ENCODE data around the gene ZNF426. TPM values are rescaled to one million over a fixed set of nuclear protein-coding genes. Genes with fewer than 3 reads are reported as not detected.
A peak's percentile ranks its signal among the peaks of the same experiment; 100 is the strongest.

The ZNF426 gene
- polyA plus RNA-seq, 10 donors, result 9.5 to 14.7 (median 12.5) TPM

- no peak for DNase-seq
Observed at GRCh38 chr19:9500796-9501195, 37.6 kb downstream of the ZNF426 start.

GRCh38 chr19:9498183-9498902 is 40.1 kb downstream of the ZNF426 start, which contains the start of gene ZNF560:
ZNF560 (minus strand) TSS chr19:9498616; CDS start chr19:9475313, 23,303 bp downstream.
- DNase-seq, result peak in 1 of 3 donors; percentile 0

GRCh38 chr19:9494096-9494495 is 44.3 kb downstream of the ZNF426 start:
- DNase-seq, result no peak

- DNase-seq, result no peak
Observed at GRCh38 chr19:9487016-9487415, 51.4 kb downstream of the ZNF426 start.

- DNase-seq, result no peak
Observed at GRCh38 chr19:9485140-9485539, 53.3 kb downstream of the ZNF426 start.

GRCh38 chr19:9474975-9475374 is 63.5 kb downstream of the ZNF426 start:
- no peak for DNase-seq

Other genes starting within 250 kb of the ZNF426 start
- gene ZNF699, start 228.8 kb downstream of the ZNF426 start, polyA plus RNA-seq (ENCODE audit: insufficient read length in 10 of 10), result 1 to 10 TPM; 2.0 to 4.9 (median 3.6) TPM
- gene ZNF559, start 214.5 kb downstream of the ZNF426 start, polyA plus RNA-seq (ENCODE audit: insufficient read length in 10 of 10), result 10 to 100 TPM; 18.5 to 36.4 (median 29.4) TPM
- 1 to 10 TPM; 2.8 to 7.9 (median 5.5) TPM for gene ZNF177, start 175.6 kb downstream of the ZNF426 start, polyA plus RNA-seq (ENCODE audit: insufficient read length in 10 of 10)
- gene ZNF266, start 103.1 kb downstream of the ZNF426 start, polyA plus RNA-seq (ENCODE audit: insufficient read length in 10 of 10), result 10 to 100 TPM; 10.7 to 44.6 (median 24.8) TPM
- under 1 TPM in 9 of 10 donors, not detected in 1; 0.09 to 0.71 (median 0.23) TPM for gene ZNF560, start 40.0 kb downstream of the ZNF426 start, polyA plus RNA-seq (ENCODE audit: insufficient read length in 10 of 10)
- gene ZNF121, start 45.9 kb upstream of the ZNF426 start, polyA plus RNA-seq (ENCODE audit: insufficient read length in 10 of 10), result 10 to 100 TPM in 5 of 10 donors, 1 to 10 TPM in 5; 6.4 to 15.6 (median 9.6) TPM
- 10 to 100 TPM; 26.7 to 40.1 (median 35.2) TPM for gene ZNF561, start 82.6 kb upstream of the ZNF426 start, polyA plus RNA-seq (ENCODE audit: insufficient read length in 10 of 10)
- gene ZNF562, start 136.5 kb upstream of the ZNF426 start, polyA plus RNA-seq (ENCODE audit: insufficient read length in 10 of 10), result 10 to 100 TPM; 13.0 to 22.6 (median 18.0) TPM
- 10 to 100 TPM in 5 of 10 donors, 1 to 10 TPM in 5; 5.1 to 15.0 (median 9.5) TPM for gene ZNF846, start 230.1 kb upstream of the ZNF426 start, polyA plus RNA-seq (ENCODE audit: insufficient read length in 10 of 10)